ENCODE data around the gene SDK1. TPM values are rescaled to one million over a fixed set of nuclear protein-coding genes. Genes with fewer than 3 reads are reported as not detected.

SDK1 gene
- total and polyA plus RNA-seq, 7 experiments from 2014 or later, result 0.07 to 2.5 (median 0.54) TPM

GRCh38 chr7:4240520-4241303, 939.7 kb downstream of the SDK1 start:
- Mint-ChIP-seq H3K27ac (peak overlapping the region in 2 of 9 donors; percentile 32 to 36), H3K9me3 (peaks cover 0 to 20% (median 2%) of the 10 kb centered on the region in 11 donors), H3K27me3 (no peaks in the 10 kb centered on the region), H3K4me1 (peaks cover 0 to 18% (median 9%) of the 10 kb centered on the region in 7 donors), H3K36me3 (peaks cover 0 to 27% (median 11%) of the 10 kb centered on the region in 5 donors), H3K4me3 (no peak overlapping the region)
- Histone ChIP-seq H3K9me3 (ENCODE audit: control insufficient read depth in 2 of 3, low read length in 3 of 3) (no peaks in the 10 kb centered on the region), H3K27ac (ENCODE audit: low read depth, low read length) (no peak overlapping the region), H3K4me3 (ENCODE audit: low read length) (no peak overlapping the region), H3K27me3 (ENCODE audit: control insufficient read depth in 2 of 2, insufficient read depth in 2 of 2, low read length in 2 of 2) (no peaks in the 10 kb centered on the region), H3K36me3 (ENCODE audit: control insufficient read depth in 2 of 3, insufficient read depth in 3 of 3, low read length in 3 of 3) (no peaks in the 10 kb centered on the region), H3K4me1 (ENCODE audit: control insufficient read depth in 2 of 2, insufficient read depth in 2 of 2, low read length in 2 of 2) (no peaks in the 10 kb centered on the region)
- ChIA-PET POLR2A (no interaction called here), CTCF (interaction anchor here (0.9 kb wide), 1 partner anchor 13 kb away, joined by 3 read pairs; no protein-coding TSS in a partner anchor)
- ATAC-seq, result no peak
- DNase-seq, result no peak
- intact Hi-C loops (cut with micrococcal nuclease), result no loop called here

GRCh38 chr7:4241304-4241612, 940.2 kb downstream of the SDK1 start:
- ATAC-seq, result no peak

GRCh38 chr7:4241791-4242190, 940.7 kb downstream of the SDK1 start:
- peaks cover 0 to 20% (median 2%) of the 10 kb centered on the region in 11 donors for H3K9me3 Mint-ChIP-seq
- ChIA-PET POLR2A (no interaction called here), CTCF (no interaction called here)
- H3K4me3 ChIP-seq (ENCODE audit: low read length), result no peak overlapping the region
- intact Hi-C loops (cut with micrococcal nuclease), result no loop called here
- no peak for DNase-seq
- H3K27ac ChIP-seq (ENCODE audit: low read depth, low read length), result no peak overlapping the region
- H3K27ac Mint-ChIP-seq, result no peak overlapping the region
- no peaks in the 10 kb centered on the region for H3K27me3 Mint-ChIP-seq
- H3K4me1 ChIP-seq (ENCODE audit: control insufficient read depth in 2 of 2, insufficient read depth in 2 of 2, low read length in 2 of 2), result no peaks in the 10 kb centered on the region
- no peaks in the 10 kb centered on the region for H3K9me3 ChIP-seq (ENCODE audit: control insufficient read depth in 2 of 3, low read length in 3 of 3)
- peaks cover 0 to 27% (median 11%) of the 10 kb centered on the region in 5 donors for H3K36me3 Mint-ChIP-seq
- H3K36me3 ChIP-seq (ENCODE audit: control insufficient read depth in 2 of 3, insufficient read depth in 3 of 3, low read length in 3 of 3), result no peaks in the 10 kb centered on the region
- H3K4me1 Mint-ChIP-seq, result peaks cover 0 to 18% (median 9%) of the 10 kb centered on the region in 7 donors
- no peaks in the 10 kb centered on the region for H3K27me3 ChIP-seq (ENCODE audit: control insufficient read depth in 2 of 2, insufficient read depth in 2 of 2, low read length in 2 of 2)
- H3K4me3 Mint-ChIP-seq, result no peak overlapping the region
- no peak for ATAC-seq

More at GRCh38 chr7:4241304-4241612, 940.2 kb downstream of the SDK1 start:
- Mint-ChIP-seq H3K27me3 (no peaks in the 10 kb centered on the region), H3K4me1 (peaks cover 0 to 18% (median 9%) of the 10 kb centered on the region in 7 donors), H3K9me3 (peaks cover 0 to 20% (median 2%) of the 10 kb centered on the region in 11 donors), H3K27ac (peak overlapping the region in 2 of 9 donors; percentile 36), H3K4me3 (no peak overlapping the region), H3K36me3 (peaks cover 0 to 27% (median 11%) of the 10 kb centered on the region in 5 donors)
- ChIA-PET CTCF (no interaction called here), POLR2A (no interaction called here)
- no peak for DNase-seq
- H3K27ac ChIP-seq (ENCODE audit: low read depth, low read length), result no peak overlapping the region
- H3K4me1 ChIP-seq (ENCODE audit: control insufficient read depth in 2 of 2, insufficient read depth in 2 of 2, low read length in 2 of 2), result no peaks in the 10 kb centered on the region
- no peaks in the 10 kb centered on the region for H3K36me3 ChIP-seq (ENCODE audit: control insufficient read depth in 2 of 3, insufficient read depth in 3 of 3, low read length in 3 of 3)
- intact Hi-C loops (cut with micrococcal nuclease), result no loop called here
- H3K27me3 ChIP-seq (ENCODE audit: control insufficient read depth in 2 of 2, insufficient read depth in 2 of 2, low read length in 2 of 2), result no peaks in the 10 kb centered on the region
- no peaks in the 10 kb centered on the region for H3K9me3 ChIP-seq (ENCODE audit: control insufficient read depth in 2 of 3, low read length in 3 of 3)
- H3K4me3 ChIP-seq (ENCODE audit: low read length), result no peak overlapping the region

- Histone ChIP-seq H3K9me3 (ENCODE audit: control insufficient read depth in 2 of 3, low read length in 3 of 3) (no peaks in the 10 kb centered on the region), H3K4me1 (ENCODE audit: control insufficient read depth in 2 of 2, insufficient read depth in 2 of 2, low read length in 2 of 2) (no peaks in the 10 kb centered on the region), H3K4me3 (ENCODE audit: low read length) (no peak overlapping the region), H3K27me3 (ENCODE audit: control insufficient read depth in 2 of 2, insufficient read depth in 2 of 2, low read length in 2 of 2) (no peaks in the 10 kb centered on the region), H3K27ac (ENCODE audit: low read depth, low read length) (no peak overlapping the region), H3K36me3 (ENCODE audit: control insufficient read depth in 2 of 3, insufficient read depth in 3 of 3, low read length in 3 of 3) (no peaks in the 10 kb centered on the region)
- no peaks in the 10 kb centered on the region for H3K27me3 Mint-ChIP-seq
- no peak overlapping the region for H3K4me3 Mint-ChIP-seq
- ChIA-PET CTCF (no interaction called here), POLR2A (no interaction called here)
- H3K27ac Mint-ChIP-seq, result no peak overlapping the region
- intact Hi-C loops (cut with micrococcal nuclease), result no loop called here
- H3K36me3 Mint-ChIP-seq, result peaks cover 0 to 27% (median 11%) of the 10 kb centered on the region in 5 donors
- peaks cover 0 to 18% (median 9%) of the 10 kb centered on the region in 7 donors for H3K4me1 Mint-ChIP-seq
- peaks cover 0 to 20% (median 2%) of the 10 kb centered on the region in 11 donors for H3K9me3 Mint-ChIP-seq
- DNase-seq, result no peak
- no peak for ATAC-seq
Observed at GRCh38 chr7:4242706-4243105, 941.7 kb downstream of the SDK1 start.

- DNase-seq (no peak), ATAC-seq (no peak)
- Mint-ChIP-seq H3K4me1 (peaks cover 0 to 18% (median 9%) of the 10 kb centered on the region in 7 donors), H3K4me3 (no peak overlapping the region), H3K27ac (no peak overlapping the region), H3K27me3 (no peaks in the 10 kb centered on the region), H3K9me3 (peaks cover 0 to 21% (median 4%) of the 10 kb centered on the region in 11 donors), H3K36me3 (peaks cover 4 to 27% (median 11%) of the 10 kb centered on the region in 5 donors)
- Histone ChIP-seq H3K36me3 (ENCODE audit: control insufficient read depth in 2 of 3, insufficient read depth in 3 of 3, low read length in 3 of 3) (no peaks in the 10 kb centered on the region), H3K9me3 (ENCODE audit: control insufficient read depth in 2 of 3, low read length in 3 of 3) (no peaks in the 10 kb centered on the region), H3K4me3 (ENCODE audit: low read length) (no peak overlapping the region), H3K27ac (ENCODE audit: low read depth, low read length) (no peak overlapping the region), H3K4me1 (ENCODE audit: control insufficient read depth in 2 of 2, insufficient read depth in 2 of 2, low read length in 2 of 2) (no peaks in the 10 kb centered on the region), H3K27me3 (ENCODE audit: control insufficient read depth in 2 of 2, insufficient read depth in 2 of 2, low read length in 2 of 2) (no peaks in the 10 kb centered on the region)
- intact Hi-C loops (cut with micrococcal nuclease), result no loop called here
- POLR2A ChIA-PET, result no interaction called here
- CTCF ChIA-PET, result no interaction called here
Observed at GRCh38 chr7:4244041-4244440, 943.0 kb downstream of the SDK1 start.

GRCh38 chr7:4244635-4245034, 943.6 kb downstream of the SDK1 start:
- Mint-ChIP-seq H3K27ac (no peak overlapping the region), H3K4me3 (no peak overlapping the region), H3K27me3 (no peaks in the 10 kb centered on the region), H3K36me3 (peaks cover 4 to 27% (median 11%) of the 10 kb centered on the region in 5 donors), H3K4me1 (peaks cover 0 to 18% (median 9%) of the 10 kb centered on the region in 7 donors), H3K9me3 (peaks cover 0 to 23% (median 4%) of the 10 kb centered on the region in 11 donors)
- Histone ChIP-seq H3K27ac (ENCODE audit: low read depth, low read length) (no peak overlapping the region), H3K4me1 (ENCODE audit: control insufficient read depth in 2 of 2, insufficient read depth in 2 of 2, low read length in 2 of 2) (no peaks in the 10 kb centered on the region), H3K4me3 (ENCODE audit: low read length) (no peak overlapping the region), H3K9me3 (ENCODE audit: control insufficient read depth in 2 of 3, low read length in 3 of 3) (no peaks in the 10 kb centered on the region), H3K36me3 (ENCODE audit: control insufficient read depth in 2 of 3, insufficient read depth in 3 of 3, low read length in 3 of 3) (no peaks in the 10 kb centered on the region), H3K27me3 (ENCODE audit: control insufficient read depth in 2 of 2, insufficient read depth in 2 of 2, low read length in 2 of 2) (no peaks in the 10 kb centered on the region)
- CTCF ChIA-PET, result no interaction called here
- POLR2A ChIA-PET, result no interaction called here
- no peak for DNase-seq
- intact Hi-C loops (cut with micrococcal nuclease), result no loop called here
- no peak for ATAC-seq

All from naive thymus-derived CD4-positive, alpha-beta T cell (primary cell).